HepG2 (cell line): ENCODE measurements around the gene CRNKL1. TPM values are rescaled to one million over a fixed set of nuclear protein-coding genes. Genes with fewer than 3 reads are reported as not detected.
A peak's percentile ranks its signal among the peaks of the same experiment; 100 is the strongest.

Source experiments
- CREB1 ChIP-seq, 2 experiments: fragments of 450-650 bp in 1 of 2; IDR thresholded peaks; 2 replicates each; pipeline ENCODE4 v1.6.1; 2016 to 2017; ENCODE audit warnings: control low read depth in 1 of 2, mild to moderate bottlenecking in 1 of 2, missing compliant biosample characterization in 1 of 2, missing genetic modification characterization in 1 of 2
- DPF2 ChIP-seq: sonication (generic); formaldehyde crosslinking; IDR thresholded peaks from 2 replicates; pipeline ENCODE4 v1.4.0; 2020; ENCODE audit warnings: mild to moderate bottlenecking, low read depth, missing genetic modification reagents, borderline replicate concordance
- GATA4 ChIP-seq: sonication (generic); IDR thresholded peaks from 2 replicates; pipeline ENCODE4 v1.6.1; 2016; ENCODE audit warnings: antibody characterized with exemption, low read depth, borderline replicate concordance
- GATAD1 ChIP-seq: IDR thresholded peaks from 2 replicates; pipeline ENCODE4 v1.6.1; 2016; ENCODE audit warnings: missing genetic modification reagents, missing compliant biosample characterization
- HNF4A ChIP-seq: sonication (generic); formaldehyde crosslinking; IDR thresholded peaks from 2 replicates; pipeline ENCODE4 v1.4.0; 2020; ENCODE audit warnings: missing genetic modification reagents
- KLF13 ChIP-seq: sonication (generic); formaldehyde crosslinking; IDR thresholded peaks from 2 replicates; pipeline ENCODE4 v1.4.0; 2020; ENCODE audit warnings: mild to moderate bottlenecking, missing genetic modification reagents
- MAX ChIP-seq: IDR thresholded peaks from 2 replicates; pipeline ENCODE4 v1.6.1; 2012; ENCODE audit warnings: inconsistent platforms
- NFIB ChIP-seq: sonication (generic); formaldehyde crosslinking; IDR thresholded peaks from 2 replicates; pipeline ENCODE4 v1.9.0; 2021; ENCODE audit warnings: missing genetic modification reagents, mild to moderate bottlenecking, borderline replicate concordance
- NFKB2 ChIP-seq: sonication (generic); formaldehyde crosslinking; IDR thresholded peaks from 2 replicates; pipeline ENCODE4 v1.4.0; 2020; ENCODE audit warnings: missing genetic modification reagents, borderline replicate concordance
- ONECUT2 ChIP-seq: sonication (generic); formaldehyde crosslinking; IDR thresholded peaks from 2 replicates; pipeline ENCODE4 v1.4.0; 2020; ENCODE audit warnings: missing genetic modification reagents
- POGZ ChIP-seq: sonication (generic); formaldehyde crosslinking; IDR thresholded peaks from 2 replicates; pipeline ENCODE4 v1.4.0; 2020; ENCODE audit warnings: mild to moderate bottlenecking, missing genetic modification reagents
- POLR2A ChIP-seq, 2 experiments: IDR thresholded peaks; 2 replicates each; pipeline ENCODE4 v1.6.1; 2011; ENCODE audit warnings: low read depth in 2 of 2, low read length in 2 of 2, mild to moderate bottlenecking in 1 of 2, moderate library complexity in 1 of 2; ENCODE audit not compliant: insufficient read depth in 1 of 2
- PREB ChIP-seq: sonication (generic); formaldehyde crosslinking; IDR thresholded peaks from 2 replicates; pipeline ENCODE4 v1.4.0; 2020; ENCODE audit warnings: missing genetic modification reagents
- SCMH1 ChIP-seq: sonication (generic); formaldehyde crosslinking; IDR thresholded peaks from 2 replicates; pipeline ENCODE4 v1.9.0; 2021; ENCODE audit warnings: missing genetic modification reagents, mild to moderate bottlenecking, borderline replicate concordance
- TBP ChIP-seq: sonication (generic); formaldehyde crosslinking; IDR thresholded peaks from 2 replicates; pipeline ENCODE4 v1.5.0; 2020; ENCODE audit warnings: missing genetic modification reagents
- TRIM22 ChIP-seq: fragments of 450-650 bp; IDR thresholded peaks from 2 replicates; pipeline ENCODE4 v1.6.1; 2017
- ZBTB49 ChIP-seq: sonication (generic); formaldehyde crosslinking; IDR thresholded peaks from 2 replicates; pipeline ENCODE4 v1.4.0; 2020; ENCODE audit warnings: missing genetic modification reagents, borderline replicate concordance
- ZEB1 ChIP-seq: IDR thresholded peaks from 2 replicates; pipeline ENCODE4 v1.6.1; 2012; ENCODE audit warnings: mild to moderate bottlenecking, low read depth, inconsistent platforms; ENCODE audit not compliant: insufficient replicate concordance
- ZFP1 ChIP-seq: IDR thresholded peaks from 2 replicates; pipeline ENCODE4 v1.6.1; 2016
- ZFP41 ChIP-seq: sonication (generic); formaldehyde crosslinking; IDR thresholded peaks from 2 replicates; pipeline ENCODE4 v1.4.0; 2020; ENCODE audit warnings: mild to moderate bottlenecking, missing genetic modification reagents, borderline replicate concordance
- ZFY ChIP-seq: sonication (generic); formaldehyde crosslinking; IDR thresholded peaks from 2 replicates; pipeline ENCODE4 v1.4.0; 2020; ENCODE audit warnings: missing genetic modification reagents
- ZNF101 ChIP-seq: sonication (generic); formaldehyde crosslinking; IDR thresholded peaks from 2 replicates; pipeline ENCODE4 v1.4.0; 2020; ENCODE audit warnings: mild to moderate bottlenecking, low read depth, missing genetic modification reagents, borderline replicate concordance
- ZNF572 ChIP-seq: sonication (generic); formaldehyde crosslinking; IDR thresholded peaks from 2 replicates; pipeline ENCODE4 v1.5.1; 2020; ENCODE audit warnings: mild to moderate bottlenecking, missing genetic modification reagents
- ZNF781 ChIP-seq: sonication (generic); formaldehyde crosslinking; IDR thresholded peaks from 2 replicates; pipeline ENCODE4 v1.5.1; 2020; ENCODE audit warnings: borderline replicate concordance, mild to moderate bottlenecking, missing genetic modification reagents; ENCODE audit errors: not compliant biosample characterization
- ZNF891 ChIP-seq: sonication (generic); formaldehyde crosslinking; IDR thresholded peaks from 2 replicates; pipeline ENCODE4 v1.5.0; 2020; ENCODE audit warnings: mild to moderate bottlenecking, missing genetic modification reagents
- polyA plus RNA-seq, 8 experiments: library from polyadenylated mRNA; depleted of rRNA in 3 of 8; stranded (reverse) in 7 of 8; unstranded in 1 of 8; fragments of >200 nt; fragmentation: Illumina TruSeq in 4 of 8; extraction: Trizol in 4 of 8; gene quantifications; 2 replicates each; pipeline versions ENCODE4 v1.2.1 to v1.2.3, GENCODE V29; 2011 to 2016; ENCODE audit warnings: low read depth in 4 of 8, missing spikeins in 1 of 8, mixed read lengths in 1 of 8; ENCODE audit not compliant: insufficient read depth in 1 of 8
- total RNA-seq, 5 experiments: library from RNA; depleted of rRNA; stranded (reverse); fragments of >200 nt; fragmentation: Illumina TruSeq; extraction: Trizol; gene quantifications; 2 replicates each; pipeline ENCODE4 v1.2.3, GENCODE V29; 2016; ENCODE audit warnings: low read depth in 1 of 5

CRNKL1 gene
- total and polyA plus RNA-seq, 2 of the 13 experiments (the other 11 are each of a cell fraction or from before 2014, with no cell fraction given): 12.3 to 64.5 TPM

DNA sequence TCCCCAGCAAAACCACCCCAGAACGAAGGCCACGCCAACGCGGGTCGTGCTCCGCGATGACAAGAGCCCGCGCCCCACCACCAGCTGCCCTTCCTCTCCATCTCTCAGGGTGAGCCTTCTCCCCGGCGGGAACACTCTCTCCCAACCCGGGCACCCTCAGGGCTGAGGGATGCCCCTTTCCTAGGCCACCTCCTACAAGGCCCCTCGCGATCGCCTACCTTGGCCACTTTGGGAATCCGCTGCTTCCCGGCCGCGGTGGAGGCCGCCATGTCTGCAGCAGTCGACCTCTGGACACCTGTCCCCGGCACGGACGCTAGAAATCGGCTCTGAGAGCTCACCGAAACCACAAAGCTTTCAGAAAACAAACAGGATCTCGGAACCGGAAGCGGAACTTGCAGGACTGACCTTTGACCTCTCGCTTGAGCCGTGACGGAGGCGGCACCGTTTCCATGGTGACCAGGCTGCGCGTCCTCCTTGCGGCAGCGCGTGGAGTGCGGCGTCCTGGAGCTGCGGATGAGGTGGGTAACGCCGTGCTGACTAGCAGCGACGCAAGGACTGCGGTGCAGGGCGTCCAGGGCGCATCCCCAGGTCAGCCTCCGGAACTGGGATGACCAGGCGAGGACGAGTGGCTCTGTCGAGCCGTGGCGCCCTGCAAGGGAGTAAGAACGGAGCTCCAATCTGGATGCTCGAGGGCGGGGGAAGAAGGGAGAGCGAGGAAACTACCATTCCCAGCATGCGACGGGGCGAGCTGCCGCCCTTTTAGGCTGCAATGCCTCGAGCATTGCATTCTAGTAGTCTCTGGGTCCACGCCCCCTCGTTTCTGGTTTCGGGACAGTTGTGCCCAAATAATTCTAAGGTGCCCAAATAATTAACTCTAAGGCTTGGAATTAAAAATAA, at the start of gene CRNKL1, which contains the start of gene CFAP61 (continued):
- TF ChIP-seq PREB (CRISPR knock-in tag): no peak
- peak; percentile 92 for TF ChIP-seq CREB1 (IDR thresholded peaks at IDR 0.05)
- TF ChIP-seq CREB1 (CRISPR knock-in tag; IDR thresholded peaks at IDR 0.05): peak; percentile 87
- peak; percentile 92 for TF ChIP-seq HNF4A (CRISPR knock-in tag)
- peak; percentile 74 for TF ChIP-seq ZNF781 (CRISPR knock-in tag)
- peak; percentile 99 for TF ChIP-seq MAX
- TF ChIP-seq KLF13: peak; percentile 81; the same call in 1 of the 2 replicates
- TF ChIP-seq NFKB2 (CRISPR knock-in tag): peak; percentile 98; the same call in 1 of the 2 replicates
- TF ChIP-seq POGZ (CRISPR knock-in tag): peak; percentile 85; the same call in 1 of the 2 replicates
- TF ChIP-seq GATAD1 (CRISPR knock-in tag): peak; percentile 97
- no peak for TF ChIP-seq ZEB1
- TF ChIP-seq ZBTB49 (CRISPR knock-in tag): peak; percentile 79; the same call in 1 of the 2 replicates
- TF ChIP-seq ZNF101: no peak
- peak; percentile 88 for TF ChIP-seq ZFP41 (CRISPR knock-in tag)
- TF ChIP-seq DPF2 (CRISPR knock-in tag): peak; percentile 18; the same call in 1 of the 2 replicates
- peak; percentile 90; the same call in 1 of the 2 replicates for TF ChIP-seq ZNF572 (CRISPR knock-in tag)
- no peak for TF ChIP-seq TRIM22
- no peak for TF ChIP-seq ONECUT2
- TF ChIP-seq TBP: no peak
- no peak for TF ChIP-seq ZFP1 (CRISPR knock-in tag)
- TF ChIP-seq GATA4: peak; percentile 65; the same call in 1 of the 2 replicates
- TF ChIP-seq POLR2A (IDR thresholded peaks at IDR 0.05; ENCODE audit: insufficient read depth in 1 of 2, low read depth in 2 of 2, low read length in 2 of 2): peak; percentile 96
- TF ChIP-seq SCMH1 (CRISPR knock-in tag): no peak
- peak; percentile 98 for TF ChIP-seq ZFY
- TF ChIP-seq NFIB (CRISPR knock-in tag): no peak
- TF ChIP-seq ZNF891 (CRISPR knock-in tag): peak; percentile 87; the same call in 1 of the 2 replicates
